Measurements from ENCODE around the gene DLGAP1.

DNA sequence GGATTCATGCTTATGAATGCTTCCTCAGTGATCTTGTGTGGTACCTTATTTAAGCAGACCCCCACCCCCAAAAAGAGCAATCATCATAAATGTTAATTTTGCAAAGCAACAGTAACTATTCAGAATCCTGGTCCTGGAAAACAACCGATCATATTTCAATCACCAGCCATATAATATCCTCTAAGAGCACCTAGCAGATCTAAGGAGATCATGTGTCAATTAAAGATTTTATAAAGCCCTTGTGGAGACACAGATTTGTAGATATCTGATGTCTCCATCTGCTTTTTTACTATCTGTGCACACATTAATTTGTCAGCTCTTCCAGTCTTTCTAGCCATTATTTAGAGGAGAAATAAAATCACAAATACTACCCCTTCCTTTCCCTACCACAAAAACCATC, 581.4 kb downstream of the DLGAP1 start:
- no peak for TF ChIP-seq POLR2AphosphoS5 (IDR thresholded peaks at IDR 0.05; ENCODE audit: insufficient read depth in 1 of 2, low read depth in 1 of 2)
- TF ChIP-seq, protein P1, sequence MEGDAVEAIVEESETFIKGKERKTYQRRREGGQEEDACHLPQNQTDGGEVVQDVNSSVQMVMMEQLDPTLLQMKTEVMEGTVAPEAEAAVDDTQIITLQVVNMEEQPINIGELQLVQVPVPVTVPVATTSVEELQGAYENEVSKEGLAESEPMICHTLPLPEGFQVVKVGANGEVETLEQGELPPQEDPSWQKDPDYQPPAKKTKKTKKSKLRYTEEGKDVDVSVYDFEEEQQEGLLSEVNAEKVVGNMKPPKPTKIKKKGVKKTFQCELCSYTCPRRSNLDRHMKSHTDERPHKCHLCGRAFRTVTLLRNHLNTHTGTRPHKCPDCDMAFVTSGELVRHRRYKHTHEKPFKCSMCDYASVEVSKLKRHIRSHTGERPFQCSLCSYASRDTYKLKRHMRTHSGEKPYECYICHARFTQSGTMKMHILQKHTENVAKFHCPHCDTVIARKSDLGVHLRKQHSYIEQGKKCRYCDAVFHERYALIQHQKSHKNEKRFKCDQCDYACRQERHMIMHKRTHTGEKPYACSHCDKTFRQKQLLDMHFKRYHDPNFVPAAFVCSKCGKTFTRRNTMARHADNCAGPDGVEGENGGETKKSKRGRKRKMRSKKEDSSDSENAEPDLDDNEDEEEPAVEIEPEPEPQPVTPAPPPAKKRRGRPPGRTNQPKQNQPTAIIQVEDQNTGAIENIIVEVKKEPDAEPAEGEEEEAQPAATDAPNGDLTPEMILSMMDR (IDR thresholded peaks at IDR 0.05) = no peak
